Prostate gland (tissue), 2 donors: ENCODE data around the gene EXOC6.

Source experiments
- POLR2A ChIP-seq: fragments of 450-650 bp; IDR thresholded peaks from one replicate; pipeline ENCODE4 v1.6.1; 2016; ENCODE audit warnings: antibody characterized with exemption, mild to moderate bottlenecking
- TF ChIP-seq, protein P1 (sequence below), 4 experiments: fragments of 200-600 bp in 2 of 4; fragments of 450-650 bp in 2 of 4; sonication (generic) in 2 of 4; IDR thresholded peaks; 1 replicate in 3 of 4; 2 replicates in 1 of 4; pipeline ENCODE4 v1.5.1; 2016 to 2019; ENCODE audit warnings: antibody characterized with exemption in 4 of 4, mild to moderate bottlenecking in 2 of 4, moderate library complexity in 2 of 4

DNA sequence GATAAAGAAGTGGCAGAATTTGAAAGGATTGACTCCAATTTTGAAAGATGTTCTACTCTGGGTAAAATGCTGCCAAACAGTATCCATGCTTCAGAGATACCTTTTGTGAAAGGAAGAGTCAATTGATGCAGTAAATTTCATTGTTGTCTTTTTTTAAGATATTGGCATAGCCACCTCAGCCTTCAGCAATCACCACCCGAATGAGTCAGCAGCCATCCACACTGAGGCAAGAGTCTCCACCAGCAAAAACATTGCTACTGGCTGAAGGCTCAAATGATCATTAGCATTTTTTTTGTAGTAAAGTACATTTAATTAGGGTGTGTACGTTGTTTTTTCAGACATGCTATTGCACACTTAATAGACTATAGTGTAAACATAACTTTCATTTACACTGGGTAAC, 180.6 kb downstream of the EXOC6 start:
- TF ChIP-seq, protein P1, sequence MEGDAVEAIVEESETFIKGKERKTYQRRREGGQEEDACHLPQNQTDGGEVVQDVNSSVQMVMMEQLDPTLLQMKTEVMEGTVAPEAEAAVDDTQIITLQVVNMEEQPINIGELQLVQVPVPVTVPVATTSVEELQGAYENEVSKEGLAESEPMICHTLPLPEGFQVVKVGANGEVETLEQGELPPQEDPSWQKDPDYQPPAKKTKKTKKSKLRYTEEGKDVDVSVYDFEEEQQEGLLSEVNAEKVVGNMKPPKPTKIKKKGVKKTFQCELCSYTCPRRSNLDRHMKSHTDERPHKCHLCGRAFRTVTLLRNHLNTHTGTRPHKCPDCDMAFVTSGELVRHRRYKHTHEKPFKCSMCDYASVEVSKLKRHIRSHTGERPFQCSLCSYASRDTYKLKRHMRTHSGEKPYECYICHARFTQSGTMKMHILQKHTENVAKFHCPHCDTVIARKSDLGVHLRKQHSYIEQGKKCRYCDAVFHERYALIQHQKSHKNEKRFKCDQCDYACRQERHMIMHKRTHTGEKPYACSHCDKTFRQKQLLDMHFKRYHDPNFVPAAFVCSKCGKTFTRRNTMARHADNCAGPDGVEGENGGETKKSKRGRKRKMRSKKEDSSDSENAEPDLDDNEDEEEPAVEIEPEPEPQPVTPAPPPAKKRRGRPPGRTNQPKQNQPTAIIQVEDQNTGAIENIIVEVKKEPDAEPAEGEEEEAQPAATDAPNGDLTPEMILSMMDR (IDR thresholded peaks at IDR 0.05), result no peak
- TF ChIP-seq POLR2A, result no peak
